ENCODE data around the gene LIPH.
"Not testable (repeated sequence)": the region's sequence is repeated elsewhere in the genome, so short reads cannot be mapped to it uniquely, and the experiment has no call there.

The LIPH gene
- total RNA-seq: 0.09 to 0.10 reads per million in 2 donors

DNA sequence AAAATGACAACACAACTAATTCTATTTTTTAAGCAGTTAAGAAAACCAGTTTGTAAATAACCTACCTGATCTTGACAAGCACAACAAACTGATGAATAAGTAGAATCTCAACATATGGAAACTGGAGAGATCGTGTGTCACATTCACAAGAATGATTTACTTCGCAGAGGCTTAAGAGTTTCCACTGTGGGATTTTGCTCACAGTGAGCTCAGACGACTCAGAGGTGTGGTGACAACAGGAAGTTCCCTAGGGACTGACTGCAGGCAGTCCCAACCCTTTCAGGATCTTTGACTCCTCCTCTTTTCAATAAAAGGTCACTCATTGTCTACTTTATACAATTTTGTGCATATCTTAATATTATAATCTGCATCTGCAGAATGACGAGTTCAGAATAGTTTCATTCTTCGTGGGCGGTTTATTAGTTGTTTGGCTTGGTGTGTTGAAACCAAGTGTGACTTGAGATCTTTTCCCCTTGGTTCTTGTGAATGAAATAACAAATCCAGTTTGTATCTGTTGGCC lies at the start of gene LIPH:
Gene LIPH (minus strand): TSS at position 231 of the 520 bp plus-strand sequence. CDS start 117 bp downstream, at position 114.
- DNase-seq: no peak

GRCh38 chr3:185595526-185595925 lies 43.1 kb upstream of the LIPH start:
- no peak for DNase-seq

- DNase-seq: no peak
These were observed 41.7 kb upstream of the LIPH start for GRCh38 chr3:185594073-185594472.

DNA sequence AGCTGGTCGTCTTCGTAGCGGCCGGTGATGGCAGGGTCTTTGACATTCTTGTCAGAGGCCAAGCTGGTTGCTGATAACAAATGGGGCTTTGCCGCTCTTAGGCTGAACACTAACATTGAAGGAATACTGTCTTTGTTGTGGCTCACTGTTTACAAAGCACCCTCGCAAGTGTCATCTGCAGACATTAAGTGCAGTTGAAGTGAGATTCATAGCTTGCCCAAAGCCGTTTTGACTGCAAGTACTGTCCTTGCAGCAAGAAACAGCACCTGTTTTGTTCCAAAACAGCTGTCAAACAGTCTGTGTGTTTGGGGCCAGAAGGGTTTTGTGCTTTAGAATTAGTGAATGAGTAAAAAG lies 34.3 kb upstream of the LIPH start:
- DNase-seq: no peak

GRCh38 chr3:185585859-185586685 lies 33.7 kb upstream of the LIPH start, which contains the start of gene SENP2:
SENP2 (plus strand) TSS chr3:185586295; CDS start chr3:185586414, 119 bp downstream.
- DNase-seq: peak; percentile 95

DNA sequence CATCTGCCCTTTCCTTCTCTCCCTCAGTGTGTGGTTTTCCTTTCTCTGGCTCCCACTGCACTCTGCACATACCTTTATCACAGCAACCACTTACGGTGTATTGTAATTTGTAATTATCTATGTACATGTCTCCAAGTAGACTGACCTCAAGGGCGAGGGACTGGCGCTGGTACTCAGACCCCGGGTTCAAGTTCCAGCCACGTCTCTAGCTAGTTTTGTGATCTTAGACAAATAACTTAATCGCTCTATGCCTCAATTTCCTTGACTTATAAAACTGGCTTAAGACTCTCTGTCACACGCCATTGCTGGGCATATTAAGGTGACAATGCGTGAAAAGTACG lies 33.1 kb upstream of the LIPH start:
- no peak for DNase-seq

DNA sequence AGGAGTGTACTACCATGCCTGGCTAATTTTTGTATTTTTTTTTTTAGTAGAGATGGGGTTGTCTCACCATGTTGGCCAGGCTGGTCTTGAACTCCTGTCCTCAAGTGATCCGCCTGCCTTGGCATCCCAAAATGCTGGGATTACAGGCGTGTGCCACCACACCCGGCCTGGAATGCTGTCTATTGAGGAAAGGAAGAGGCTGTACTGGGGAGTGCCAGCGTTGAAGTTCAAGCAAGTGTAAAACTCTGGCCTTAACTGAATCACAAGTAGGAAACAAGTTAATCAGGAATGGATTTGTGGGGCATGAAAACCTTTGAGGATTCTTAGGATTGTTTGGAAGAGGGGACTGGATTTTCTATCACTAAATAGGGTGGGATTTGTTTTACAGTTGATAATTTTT lies 32.3 kb upstream of the LIPH start:
- no peak for DNase-seq

- DNase-seq: no peak
These were observed 31.5 kb upstream of the LIPH start for GRCh38 chr3:185583925-185584324.

- no peak for DNase-seq
These were observed 30.5 kb upstream of the LIPH start for GRCh38 chr3:185582871-185583270.

DNA sequence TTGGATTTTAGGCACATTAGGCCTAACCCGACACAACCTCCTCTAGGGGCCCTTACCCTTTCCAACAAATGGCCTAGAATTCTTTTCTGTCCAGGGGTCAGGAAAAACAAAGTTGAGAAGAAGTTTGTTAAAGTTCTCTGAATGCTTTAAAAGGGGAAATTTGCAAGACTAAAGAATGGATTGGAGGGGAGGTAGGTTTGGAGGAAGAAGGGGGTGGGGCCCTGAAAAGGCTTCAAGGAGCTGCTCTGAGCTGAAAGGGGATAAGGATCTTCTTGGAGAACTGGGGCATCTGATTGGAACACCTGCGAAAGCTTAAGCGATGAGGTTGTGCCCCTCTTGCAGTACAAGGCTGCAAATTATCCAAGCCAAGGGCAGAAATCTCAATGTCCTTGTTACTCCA lies 29.8 kb upstream of the LIPH start:
- DNase-seq: no peak

DNA sequence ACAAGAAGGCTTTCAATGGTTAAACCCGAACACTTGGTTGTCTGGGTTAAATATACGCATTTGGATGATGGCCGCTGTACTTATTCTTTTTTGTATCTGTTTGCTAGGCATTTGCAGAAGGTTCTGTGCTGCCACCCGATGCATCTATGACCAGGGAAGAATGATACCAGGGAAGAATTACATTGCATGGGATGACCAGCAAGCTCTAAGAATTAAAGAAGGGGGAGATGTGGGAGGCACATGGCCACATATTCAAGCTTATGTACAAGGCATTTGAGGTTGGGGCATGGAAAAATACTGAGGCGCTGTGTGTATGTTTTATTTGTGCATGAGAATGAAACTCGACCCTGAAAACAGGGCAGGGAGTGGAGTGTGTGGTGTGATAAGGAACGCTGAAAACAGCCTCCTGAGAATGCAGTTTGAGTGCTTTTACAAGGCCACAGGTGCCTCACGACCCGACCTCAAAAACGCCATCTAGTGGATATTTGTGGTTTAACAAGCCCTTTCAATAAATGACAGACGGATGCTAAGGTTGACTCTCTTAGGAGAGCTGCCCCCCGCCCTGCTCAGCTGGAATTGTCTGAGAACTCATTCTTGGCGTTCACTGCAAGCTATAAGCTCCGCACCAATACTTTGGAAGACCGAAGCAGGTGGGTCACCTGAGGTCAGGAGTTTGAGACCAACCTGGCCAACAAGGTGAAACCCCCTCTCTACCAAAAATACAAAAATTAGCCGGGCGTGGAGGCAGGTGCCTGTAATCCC lies 22.9 kb upstream of the LIPH start:
- DNase-seq: not testable (repeated sequence)

DNA sequence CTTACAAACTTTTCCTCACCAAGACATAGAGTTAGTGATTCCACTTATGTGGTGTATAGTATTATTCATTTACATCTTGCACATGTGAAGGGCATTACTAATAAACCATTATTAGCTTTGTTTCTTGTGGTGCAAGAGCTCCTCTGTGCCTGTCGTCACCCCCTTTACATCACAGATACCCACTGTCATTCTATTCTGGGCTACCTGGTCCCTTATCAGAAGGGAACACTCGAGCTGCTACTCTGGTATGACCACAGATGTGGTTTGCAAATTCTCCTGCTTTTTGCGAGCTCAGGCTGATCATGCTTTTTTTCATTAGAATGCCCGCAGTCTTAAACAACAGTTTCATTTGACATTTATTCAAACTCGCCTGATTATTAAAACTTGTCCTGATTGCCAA lies 19.8 kb upstream of the LIPH start:
- DNase-seq: no peak

DNA sequence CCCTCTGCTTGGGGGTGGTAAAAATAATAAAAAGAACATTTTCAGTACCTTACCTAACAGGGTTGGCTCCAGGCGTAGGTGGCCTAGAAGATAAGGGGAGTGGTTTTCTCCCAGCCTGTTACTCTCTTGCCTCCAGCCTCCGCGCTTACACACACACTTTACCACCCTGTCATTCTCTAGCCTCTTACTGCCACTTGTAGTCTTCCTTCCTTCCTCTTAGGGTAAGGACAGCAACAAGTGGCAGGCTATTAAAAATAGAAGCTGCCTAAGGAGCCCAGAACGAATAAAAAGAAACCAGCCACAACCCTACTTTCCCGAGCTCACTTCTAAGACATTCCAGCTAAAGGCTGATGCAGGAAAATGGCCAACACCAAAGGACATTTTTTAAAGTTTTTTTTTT lies 9.6 kb upstream of the LIPH start:
- DNase-seq: no peak

- no peak for DNase-seq
These were observed 9.1 kb upstream of the LIPH start for GRCh38 chr3:185561374-185561943.

DNA sequence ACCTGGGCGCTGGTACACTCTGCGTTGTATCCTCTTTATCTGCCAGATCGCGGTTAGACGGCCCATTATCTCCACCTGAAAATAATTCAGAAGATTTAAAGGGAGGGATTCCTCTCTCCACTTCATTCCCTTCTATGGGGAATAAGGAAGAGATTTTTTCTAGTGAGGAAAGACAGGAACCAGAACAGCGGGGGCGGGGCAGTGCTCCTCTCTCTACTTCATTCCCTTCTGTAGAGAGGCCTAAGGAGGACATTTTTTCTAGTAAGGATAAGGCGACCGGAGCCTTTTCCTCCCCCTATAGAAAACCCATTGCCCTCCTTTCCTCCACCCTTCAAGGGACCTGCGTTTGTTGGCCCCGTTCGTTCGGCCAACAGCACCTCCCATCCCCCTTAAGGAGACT lies 8.3 kb upstream of the LIPH start:
- no peak for DNase-seq

- DNase-seq: no peak
These were observed 7.3 kb upstream of the LIPH start for GRCh38 chr3:185559706-185560090.

- DNase-seq: no peak
These were observed 6.0 kb upstream of the LIPH start for GRCh38 chr3:185558395-185558794.

DNA sequence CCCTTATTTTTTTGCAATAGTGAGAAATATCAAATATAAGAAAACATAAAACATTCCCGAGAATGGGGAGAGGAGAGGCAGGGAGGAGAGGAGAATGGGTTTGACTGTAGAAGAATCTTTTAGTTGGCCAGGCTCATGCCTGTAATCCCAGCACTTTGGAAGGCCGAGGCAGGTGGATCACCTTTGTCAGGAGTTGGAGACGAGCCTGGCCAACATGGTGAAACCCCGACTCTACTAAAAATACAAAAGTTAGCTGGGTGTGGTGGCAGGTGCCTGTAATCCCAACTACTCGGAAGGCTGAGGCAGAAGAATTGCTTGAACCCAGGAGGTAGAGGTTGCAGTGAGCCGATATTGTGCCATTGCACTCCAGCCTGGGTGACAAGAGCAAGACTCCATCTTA lies 4.3 kb upstream of the LIPH start:
- DNase-seq: not testable (repeated sequence)

DNA sequence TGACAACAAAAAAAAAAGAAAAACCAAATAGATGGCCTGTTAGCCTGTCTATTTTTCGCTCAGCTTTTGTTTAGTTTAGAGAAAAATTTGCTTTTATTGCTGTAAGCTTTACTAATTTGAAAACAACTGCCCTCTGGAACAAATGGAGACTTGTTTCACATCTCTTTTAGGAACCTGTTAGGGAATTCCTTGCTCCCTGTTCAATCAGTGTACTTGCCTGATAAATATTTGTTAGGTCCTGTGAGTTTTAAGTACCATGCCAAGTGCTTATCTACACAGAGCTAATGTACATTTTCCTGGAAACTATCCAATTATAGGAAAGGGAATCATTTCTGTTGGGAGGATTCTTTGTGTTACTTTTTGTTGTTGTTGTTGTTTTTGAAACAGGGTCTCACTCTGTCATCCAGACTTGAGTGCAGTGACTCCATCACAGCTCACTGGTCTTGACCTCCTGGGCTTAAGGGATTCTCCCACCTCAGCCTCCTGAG lies 3.5 kb upstream of the LIPH start:
- no peak for DNase-seq

GRCh38 chr3:185555101-185555501 lies 2.7 kb upstream of the LIPH start:
- no peak for DNase-seq

GRCh38 chr3:185549651-185550111 lies 2.7 kb downstream of the LIPH start:
- no peak for DNase-seq

DNA sequence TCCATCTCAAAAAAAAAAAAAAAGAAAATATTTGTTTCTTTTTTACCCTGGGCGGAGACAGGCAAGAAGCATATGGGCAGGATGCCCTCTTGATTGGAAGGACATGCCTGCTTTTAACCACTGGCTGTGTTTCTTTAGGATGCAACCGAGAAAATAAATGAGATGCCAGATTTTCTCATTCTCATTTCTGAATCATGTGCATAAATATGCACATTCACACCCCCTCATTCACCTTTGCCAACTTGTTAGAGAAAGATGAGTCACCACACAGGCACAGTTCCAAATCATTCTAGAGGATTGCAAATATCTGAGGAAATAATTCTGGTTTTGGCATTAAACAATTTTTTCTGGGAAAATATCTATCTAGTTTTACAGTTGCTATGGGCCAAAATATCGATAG lies 3.3 kb downstream of the LIPH start:
- no peak for DNase-seq

DNA sequence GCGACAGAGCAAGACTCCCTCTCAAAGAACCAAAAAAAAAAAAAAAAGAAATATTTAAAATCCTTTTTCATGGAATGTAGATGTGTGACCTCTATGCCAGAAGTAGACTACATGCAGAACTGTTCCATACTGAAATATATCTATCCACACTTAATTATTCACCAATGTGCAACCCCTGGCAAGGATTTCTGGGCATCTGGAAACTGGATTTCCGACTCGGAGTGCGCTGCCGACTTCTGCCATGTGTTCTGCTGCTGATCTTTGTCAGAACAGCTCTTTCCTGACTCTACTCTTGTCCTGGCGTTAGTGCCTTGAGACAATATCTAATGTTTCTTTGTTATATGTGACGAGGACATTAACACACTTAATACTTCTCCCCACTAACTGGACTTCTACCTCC lies 11.7 kb downstream of the LIPH start:
- no peak for DNase-seq
